CD14-positive monocyte (primary cell): Measurements from ENCODE around the gene METTL22. TPM values are rescaled to one million over a fixed set of nuclear protein-coding genes. Genes with fewer than 3 reads are reported as not detected.

ENCODE experiments used
- DNase-seq, 3 donors: peaks; one replicate each; pipeline ENCODE4 v3.0.0-alpha.2; 2011 to 2022
- H2AFZ ChIP-seq: 2 replicates; pipeline ENCODE4 v1.6.0; 2012; ENCODE audit warnings: mild to moderate bottlenecking, low read depth, low read length, inconsistent platforms; ENCODE audit not compliant: insufficient read depth, poor library complexity, severe bottlenecking
- H3K27ac ChIP-seq, 2 donors: 1 replicate in 1 of 2; 2 replicates in 1 of 2; pipeline ENCODE4 v1.5.1; 2012 to 2013; ENCODE audit warnings: low read length in 2 of 2, control low read depth in 1 of 2, inconsistent platforms in 1 of 2, low read depth in 1 of 2, mild to moderate bottlenecking in 1 of 2
- H3K27me3 ChIP-seq, 2 donors: one replicate each; pipeline versions ENCODE4 v1.6.0 to v1.6.1; 2011 to 2013; ENCODE audit warnings: low read length in 2 of 2; ENCODE audit not compliant: control insufficient read depth in 2 of 2, insufficient read depth in 2 of 2
- H3K36me3 ChIP-seq, 2 donors: replicated peaks in 1 of 2; 1 replicate in 1 of 2; 2 replicates in 1 of 2; pipeline versions ENCODE4 v1.5.1 to v1.6.1; 2012 to 2013; ENCODE audit warnings: low read length in 2 of 2, control low read depth in 1 of 2, inconsistent platforms in 1 of 2, mild to moderate bottlenecking in 1 of 2; ENCODE audit not compliant: insufficient read depth in 2 of 2, control insufficient read depth in 1 of 2
- H3K4me1 ChIP-seq, 2 donors: 1 replicate in 1 of 2; 2 replicates in 1 of 2; pipeline versions ENCODE4 v1.5.1 to v1.6.1; 2012 to 2013; ENCODE audit warnings: low read length in 2 of 2, control low read depth in 1 of 2, inconsistent platforms in 1 of 2, mild to moderate bottlenecking in 1 of 2, moderate library complexity in 1 of 2; ENCODE audit not compliant: insufficient read depth in 2 of 2, control insufficient read depth in 1 of 2
- H3K4me2 ChIP-seq: replicated peaks from 2 replicates; pipeline ENCODE3; 2012; ENCODE audit warnings: low read length, moderate library complexity, mild to moderate bottlenecking; ENCODE audit not compliant: poor library complexity, severe bottlenecking; ENCODE audit errors: extremely low read depth
- H3K4me3 ChIP-seq, 3 experiments: fragments of 200-600 bp in 1 of 3; sonication (generic) in 1 of 3; replicated peaks in 1 of 3; 1 replicate in 2 of 3; 2 replicates in 1 of 3; pipeline ENCODE4 v1.5.1; 2011 to 2013; ENCODE audit warnings: low read length in 3 of 3, mild to moderate bottlenecking in 3 of 3, control low read depth in 2 of 3, low read depth in 2 of 3, inconsistent platforms in 1 of 3, moderate library complexity in 1 of 3
- H3K79me2 ChIP-seq: 2 replicates; pipeline ENCODE4 v1.6.0; 2012; ENCODE audit warnings: mild to moderate bottlenecking, control low read depth, inconsistent platforms, low read length, moderate library complexity; ENCODE audit not compliant: insufficient read depth
- H3K9ac ChIP-seq: 2 replicates; pipeline ENCODE4 v1.6.0; 2017; ENCODE audit warnings: low read length, mild to moderate bottlenecking; ENCODE audit not compliant: insufficient read depth, poor library complexity, severe bottlenecking
- H3K9me3 ChIP-seq, 2 donors: replicated peaks in 1 of 2; 1 replicate in 1 of 2; 2 replicates in 1 of 2; pipeline versions ENCODE4 v1.5.1 to v1.6.1; 2012 to 2013; ENCODE audit warnings: low read length in 2 of 2, control low read depth in 1 of 2; ENCODE audit not compliant: control insufficient read depth in 1 of 2, insufficient read depth in 1 of 2
- H4K20me1 ChIP-seq: 2 replicates; pipeline ENCODE4 v1.6.0; 2012; ENCODE audit warnings: mild to moderate bottlenecking, low read length, control low read depth, moderate library complexity; ENCODE audit not compliant: insufficient read depth
- H3K27ac Mint-ChIP-seq, 7 donors: one replicate each; pipeline ENCODE4 v1.8.0; 2020; ENCODE audit warnings: mild to moderate bottlenecking in 7 of 7, mixed read lengths in 7 of 7, moderate library complexity in 6 of 7, inconsistent platforms in 2 of 7
- H3K27me3 Mint-ChIP-seq, 3 donors: one replicate each; pipeline ENCODE4 v1.8.0; 2021 to 2022; ENCODE audit warnings: low read depth in 3 of 3, mild to moderate bottlenecking in 3 of 3, mixed read lengths in 3 of 3, moderate library complexity in 3 of 3, inconsistent platforms in 1 of 3
- H3K36me3 Mint-ChIP-seq, 2 donors: one replicate each; pipeline ENCODE4 v1.8.0; 2020; ENCODE audit warnings: mixed read lengths in 2 of 2, inconsistent platforms in 1 of 2, mild to moderate bottlenecking in 1 of 2
- H3K4me1 Mint-ChIP-seq: one replicate; pipeline ENCODE4 v1.8.0; 2020; ENCODE audit warnings: mild to moderate bottlenecking, mixed read lengths
- H3K4me3 Mint-ChIP-seq, 2 donors: one replicate each; pipeline ENCODE4 v1.8.0; 2020; ENCODE audit warnings: mild to moderate bottlenecking in 2 of 2, mixed read lengths in 2 of 2, moderate library complexity in 1 of 2
- H3K9me3 Mint-ChIP-seq, 7 donors: one replicate each; pipeline ENCODE4 v1.8.0; 2020 to 2022; ENCODE audit warnings: mixed read lengths in 7 of 7, mild to moderate bottlenecking in 6 of 7, moderate library complexity in 6 of 7, inconsistent platforms in 2 of 7
- CTCF ChIP-seq: fragments of 200-600 bp; IDR thresholded peaks from one replicate; pipeline ENCODE4 v1.8.0; 2022; ENCODE audit warnings: antibody characterized with exemption, mild to moderate bottlenecking
- WGBS: methylation state at CpG from one replicate; pipeline ENCODE4 v1.1.5; 2013; ENCODE audit warnings: missing lambda C conversion rate; ENCODE audit not compliant: insufficient coverage; 5-methylcytosine and 5-hydroxymethylcytosine counted together
- intact Hi-C, 2 donors: fragments of 100-400 bp; cut with micrococcal nuclease; formaldehyde crosslinking; loops; one replicate each; pipeline versions ENCODE4 v1.15.0 to v1.15.1; 2023
- polyA plus RNA-seq, 3 donors: library from polyadenylated mRNA; depleted of rRNA in 1 of 3; unstranded in 2 of 3; stranded (reverse) in 1 of 3; fragments of 300-500 nt in 2 of 3; fragments of >200 nt in 1 of 3; fragmentation: Illumina TruSeq in 2 of 3; gene quantifications; 1 replicate in 2 of 3; 2 replicates in 1 of 3; pipeline ENCODE4 v1.2.3, GENCODE V29; 2012 to 2021

The METTL22 gene
- polyA plus RNA-seq, 3 donors = 36.0 to 44.0 (median 38.9) TPM

GRCh38 chr16:8675183-8676159 lies 54.0 kb downstream of the METTL22 start:
- peak in 1 of 3 donors; percentile 36 for DNase-seq
- H3K4me2 ChIP-seq = peak overlapping the region; percentile 94
- no peak for TF ChIP-seq CTCF
- WGBS = 91% methylated on average over 10 of the region's 13 CpGs
- H3K27ac ChIP-seq = no peak overlapping the region
- H3K79me2 ChIP-seq = no peaks in the 10 kb centered on the region
- H3K27me3 Mint-ChIP-seq = peaks cover 4 to 10% (median 5%) of the 10 kb centered on the region in 3 donors
- intact Hi-C loops = loop anchor here (2.0 to 10.0 kb wide), 4 partner anchors 59 to 189 kb away; partner anchors contain the start of genes CARHSP1 (in 1 of the 2), PMM2 (in 1 of the 2) and TMEM186 (in 1 of the 2)
- peaks cover 0 to 3% of the 10 kb centered on the region in 2 donors for H3K27me3 ChIP-seq
- H3K27ac Mint-ChIP-seq = peak overlapping the region in 3 of 7 donors; percentile 18 to 80 (median 41)
- peak overlapping the region in 1 of 3 experiments; percentile 77 for H3K4me3 ChIP-seq
- H3K36me3 ChIP-seq = peaks cover 2 to 4% of the 10 kb centered on the region in 2 donors
- peaks cover 12% of the 10 kb centered on the region for H4K20me1 ChIP-seq
- H3K9ac ChIP-seq = peak overlapping the region; percentile 62
- H3K4me1 ChIP-seq = peaks cover 10 to 14% of the 10 kb centered on the region in 2 donors
- H3K4me3 Mint-ChIP-seq = peak overlapping the region; percentile 77 to 90
- H3K4me1 Mint-ChIP-seq = peaks cover 13% of the 10 kb centered on the region
- peaks cover 4 to 9% (median 6%) of the 10 kb centered on the region in 7 donors for H3K9me3 Mint-ChIP-seq
- peaks cover 22 to 39% of the 10 kb centered on the region in 2 donors for H3K36me3 Mint-ChIP-seq
- H3K9me3 ChIP-seq = peaks cover 0 to 6% of the 10 kb centered on the region in 2 donors
- H2AFZ ChIP-seq = peak overlapping the region; percentile 87

- Mint-ChIP-seq H3K27ac (no peak overlapping the region), H3K36me3 (peaks cover 19 to 37% of the 10 kb centered on the region in 2 donors), H3K4me1 (peaks cover 13% of the 10 kb centered on the region), H3K4me3 (peak overlapping the region in 1 of 2 donors; percentile 46), H3K27me3 (peaks cover 4 to 10% (median 5%) of the 10 kb centered on the region in 3 donors), H3K9me3 (peaks cover 4 to 9% (median 6%) of the 10 kb centered on the region in 7 donors)
- Histone ChIP-seq H3K27ac (no peak overlapping the region), H3K4me2 (no peak overlapping the region), H3K9me3 (peaks cover 0 to 6% of the 10 kb centered on the region in 2 donors), H2AFZ (no peak overlapping the region), H3K79me2 (no peaks in the 10 kb centered on the region), H3K4me1 (peaks cover 10 to 14% of the 10 kb centered on the region in 2 donors), H3K9ac (no peak overlapping the region), H4K20me1 (peaks cover 12% of the 10 kb centered on the region), H3K36me3 (no peaks in the 10 kb centered on the region), H3K4me3 (no peak overlapping the region), H3K27me3 (peaks cover 0 to 3% of the 10 kb centered on the region in 2 donors)
- intact Hi-C loops = loop anchor here (10.0 kb wide), 3 partner anchors 59 to 189 kb away; partner anchors contain the start of genes CARHSP1 (in 1 of the 2), PMM2 (in 1 of the 2) and TMEM186 (in 1 of the 2)
- TF ChIP-seq CTCF = no peak
- no peak for DNase-seq
- WGBS = 76% methylated on average over 5 of the region's 5 CpGs
Observed at GRCh38 chr16:8676160-8676547, 54.7 kb downstream of the METTL22 start.
